Liver (tissue), 9 donors: ENCODE data around the gene AMMECR1. TPM values are rescaled to one million over a fixed set of nuclear protein-coding genes. Genes with fewer than 3 reads are reported as not detected.

ENCODE experiments used
- DNase-seq: peaks from one replicate; pipeline ENCODE4 v3.0.0-alpha.2; 2017; ENCODE audit warnings: low spot score
- H3K27ac ChIP-seq, 2 donors: one replicate each; pipeline ENCODE4 v1.7.0; 2013; ENCODE audit warnings: inconsistent platforms in 2 of 2, low read length in 2 of 2, control low read depth in 1 of 2, low read depth in 1 of 2, mild to moderate bottlenecking in 1 of 2
- H3K27me3 ChIP-seq, 4 donors: one replicate each; pipeline versions ENCODE4 v1.6.1 to v1.7.0; 2013; ENCODE audit warnings: low read length in 3 of 4, inconsistent platforms in 1 of 4, mild to moderate bottlenecking in 1 of 4, moderate library complexity in 1 of 4; ENCODE audit not compliant: control insufficient read depth in 4 of 4, insufficient read depth in 4 of 4
- H3K36me3 ChIP-seq, 4 donors: one replicate each; pipeline versions ENCODE4 v1.6.1 to v1.7.0; 2013; ENCODE audit warnings: low read length in 3 of 4, mild to moderate bottlenecking in 3 of 4, low read depth in 1 of 4, moderate library complexity in 1 of 4; ENCODE audit not compliant: control insufficient read depth in 4 of 4, insufficient read depth in 3 of 4
- H3K4me1 ChIP-seq, 4 donors: one replicate each; pipeline versions ENCODE4 v1.6.1 to v1.7.0; 2013; ENCODE audit warnings: low read length in 3 of 4, mild to moderate bottlenecking in 3 of 4, moderate library complexity in 1 of 4; ENCODE audit not compliant: control insufficient read depth in 4 of 4, insufficient read depth in 4 of 4
- H3K4me3 ChIP-seq, 3 donors: one replicate each; pipeline versions ENCODE4 v1.6.1 to v1.7.0; 2013; ENCODE audit warnings: low read length in 3 of 3, control low read depth in 1 of 3, low read depth in 1 of 3, mild to moderate bottlenecking in 1 of 3
- H3K9ac ChIP-seq, 2 donors: one replicate each; pipeline ENCODE4 v1.7.0; 2013; ENCODE audit warnings: low read length in 2 of 2, mild to moderate bottlenecking in 2 of 2, moderate library complexity in 2 of 2, control low read depth in 1 of 2, low read depth in 1 of 2
- H3K9me3 ChIP-seq, 4 donors: one replicate each; pipeline versions ENCODE4 v1.6.1 to v1.7.0; 2013; ENCODE audit warnings: low read length in 3 of 4; ENCODE audit not compliant: control insufficient read depth in 4 of 4
- ATF3 ChIP-seq: IDR thresholded peaks from 2 replicates; pipeline ENCODE4 v1.6.1; 2016; ENCODE audit warnings: antibody characterized with exemption
- CTCF ChIP-seq: fragments of 150-350 bp; IDR thresholded peaks from 2 replicates; pipeline ENCODE4 v1.5.1; 2017; ENCODE audit warnings: improper control_type of control experiment, low read depth, low read length; ENCODE audit not compliant: missing input control
- FOXA2 ChIP-seq: IDR thresholded peaks from 2 replicates; pipeline ENCODE4 v1.6.1; 2016; ENCODE audit warnings: antibody characterized with exemption
- HNF4A ChIP-seq, 2 donors: conservative IDR thresholded peaks; 2 replicates each; pipeline ENCODE4 v1.6.1; 2016; ENCODE audit warnings: antibody characterized with exemption in 2 of 2, mild to moderate bottlenecking in 2 of 2
- JUND ChIP-seq, 2 donors: IDR thresholded peaks; 2 replicates each; pipeline ENCODE4 v1.6.1; 2016; ENCODE audit warnings: antibody characterized with exemption in 2 of 2
- NR2F2 ChIP-seq: IDR thresholded peaks from 2 replicates; pipeline ENCODE4 v1.6.1; 2016; ENCODE audit warnings: antibody characterized with exemption
- RAD21 ChIP-seq, 2 donors: IDR thresholded peaks; 2 replicates each; pipeline ENCODE4 v1.6.1; 2016; ENCODE audit warnings: antibody characterized with exemption in 2 of 2, mild to moderate bottlenecking in 2 of 2
- REST ChIP-seq: IDR thresholded peaks from 2 replicates; pipeline ENCODE4 v1.6.1; 2016; ENCODE audit warnings: antibody characterized with exemption, mild to moderate bottlenecking
- SP1 ChIP-seq: IDR thresholded peaks from 2 replicates; pipeline ENCODE4 v1.6.1; 2018; ENCODE audit warnings: antibody characterized with exemption, mild to moderate bottlenecking
- TAF1 ChIP-seq: conservative IDR thresholded peaks from 2 replicates; pipeline ENCODE4 v1.6.1; 2016; ENCODE audit warnings: antibody characterized with exemption, mild to moderate bottlenecking
- YY1 ChIP-seq: IDR thresholded peaks from 2 replicates; pipeline ENCODE4 v1.6.1; 2016; ENCODE audit warnings: antibody characterized with exemption, mild to moderate bottlenecking
- ZBTB33 ChIP-seq: IDR thresholded peaks from 2 replicates; pipeline ENCODE4 v1.6.1; 2016; ENCODE audit warnings: antibody characterized with exemption
- WGBS: extraction: QIAGEN DNeasy Blood & Tissue Kit; methylation state at CpG from one replicate; pipeline ENCODE4 v1.1.7; 2013; 5-methylcytosine and 5-hydroxymethylcytosine counted together
- polyA plus RNA-seq, 2 donors: library from polyadenylated mRNA; stranded (reverse) in 1 of 2; unstranded in 1 of 2; fragments of 200-250 nt in 1 of 2; fragments of >200 nt in 1 of 2; fragmentation: Nextera tagmentation in 1 of 2; extraction: Ambion mirVana in 1 of 2; gene quantifications; one replicate each; pipeline versions ENCODE4 v1.2.1 to v1.2.3, GENCODE V29; 2013 to 2015
- total RNA-seq, 2 donors: library from RNA; depleted of rRNA; stranded (reverse); fragments of >200 nt; gene quantifications; one replicate each; pipeline ENCODE4 v1.2.3, GENCODE V29; 2014
- donor health status: healthy.
- donor health status: healthy.
- donor health status: healthy.
- donor health status: healthy.
- donor health status: healthy.

Gene AMMECR1
- total and polyA plus RNA-seq, 4 donors: 1.7 to 30.9 (median 3.6) TPM

DNA sequence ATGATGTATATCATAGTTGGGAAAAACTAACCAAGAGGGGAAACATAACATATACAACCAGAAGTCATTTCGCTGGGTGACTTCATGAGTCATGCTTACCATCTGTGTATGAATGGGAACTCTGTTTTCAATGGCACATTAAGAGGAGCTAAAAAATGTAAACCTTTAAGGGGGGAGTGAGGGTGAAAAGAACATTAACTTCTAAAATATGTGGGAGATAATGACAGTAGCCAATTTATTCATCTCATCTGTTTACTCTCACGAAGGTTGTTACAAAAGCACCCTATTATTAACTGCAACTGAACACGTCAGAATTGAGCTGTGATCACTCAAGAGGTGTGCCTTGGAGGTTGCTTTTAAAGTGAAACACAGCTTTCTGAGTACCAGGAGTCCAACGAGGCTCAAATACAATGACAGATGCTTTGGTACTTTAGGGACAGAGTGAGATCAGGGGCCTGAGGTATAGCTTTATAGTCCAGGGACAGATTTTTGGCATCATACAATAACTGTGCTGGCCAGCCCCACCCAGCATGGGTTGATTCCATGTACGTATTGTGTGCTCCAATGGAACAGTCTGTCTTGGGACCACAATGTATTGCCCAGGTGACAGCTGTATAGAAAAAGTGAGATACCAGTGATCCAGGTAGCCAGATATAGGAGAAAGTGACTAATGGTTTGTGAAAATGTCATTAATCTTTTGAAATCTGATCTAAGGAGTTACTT, 107.3 kb downstream of the AMMECR1 start:
- no peak for DNase-seq
- Histone ChIP-seq H3K4me1 (no peaks in the 10 kb centered on the region), H3K27ac (no peak overlapping the region), H3K27me3 (no peaks in the 10 kb centered on the region), H3K36me3 (no peaks in the 10 kb centered on the region), H3K9ac (no peak overlapping the region), H3K9me3 (no peaks in the 10 kb centered on the region), H3K4me3 (no peak overlapping the region)
- WGBS: 80% methylated on average over 5 of the region's 5 CpGs
- no peak for TF ChIP-seq REST
- TF ChIP-seq JUND (IDR thresholded peaks at IDR 0.05): no peak
- TF ChIP-seq RAD21 (IDR thresholded peaks at IDR 0.05): no peak
- TF ChIP-seq SP1: no peak
- TF ChIP-seq TAF1: no peak
- no peak for TF ChIP-seq YY1
- no peak for TF ChIP-seq NR2F2
- no peak for TF ChIP-seq HNF4A (conservative IDR thresholded peaks at IDR 0.05)
- no peak for TF ChIP-seq ATF3
- TF ChIP-seq FOXA2: no peak

GRCh38 chrX:110208092-110208491, 109.8 kb downstream of the AMMECR1 start:
- no peak for DNase-seq
- no peaks in the 10 kb centered on the region for H3K9me3 ChIP-seq
- no peak overlapping the region for H3K4me3 ChIP-seq
- H3K27me3 ChIP-seq: no peaks in the 10 kb centered on the region
- no peaks in the 10 kb centered on the region for H3K36me3 ChIP-seq
- no peaks in the 10 kb centered on the region for H3K4me1 ChIP-seq
- TF ChIP-seq FOXA2: no peak
- no peak for TF ChIP-seq ATF3
- no peak for TF ChIP-seq CTCF
- no peak for TF ChIP-seq JUND (IDR thresholded peaks at IDR 0.05)
- TF ChIP-seq ZBTB33: no peak
- H3K9ac ChIP-seq: no peak overlapping the region
- H3K27ac ChIP-seq: no peak overlapping the region
- 96% methylated on average over 2 of the region's 2 CpGs for WGBS
